ENCODE measurements around the gene LCLAT1.

LCLAT1 gene

GRCh38 chr2:30655660-30656059, 208.6 kb downstream of the LCLAT1 start:
- no peak for TF ChIP-seq CTCF (conservative IDR thresholded peaks at IDR 0.05; ENCODE audit: low read depth, low read length)
- no peak overlapping the region for H3K4me3 ChIP-seq (ENCODE audit: low read length)
- DNase-seq (ENCODE audit: low read depth): no peak

- no peak for DNase-seq (ENCODE audit: low read depth)
- no peak for TF ChIP-seq CTCF (conservative IDR thresholded peaks at IDR 0.05; ENCODE audit: low read depth, low read length)
- no peak overlapping the region for H3K4me3 ChIP-seq (ENCODE audit: low read length)
These were observed 209.0 kb downstream of the LCLAT1 start for GRCh38 chr2:30656079-30656478.

GRCh38 chr2:30661173-30662107, 214.4 kb downstream of the LCLAT1 start:
- DNase-seq (ENCODE audit: low read depth): no peak
- no peak overlapping the region for H3K4me3 ChIP-seq (ENCODE audit: low read length)
- TF ChIP-seq CTCF (conservative IDR thresholded peaks at IDR 0.05; ENCODE audit: low read depth, low read length): no peak

GRCh38 chr2:30662268-30663131, 215.5 kb downstream of the LCLAT1 start:
- TF ChIP-seq CTCF (conservative IDR thresholded peaks at IDR 0.05; ENCODE audit: low read depth, low read length): no peak
- H3K4me3 ChIP-seq (ENCODE audit: low read length): no peak overlapping the region
- peak; percentile 39 for DNase-seq (ENCODE audit: low read depth)

GRCh38 chr2:30663321-30663720, 216.3 kb downstream of the LCLAT1 start:
- TF ChIP-seq CTCF (conservative IDR thresholded peaks at IDR 0.05; ENCODE audit: low read depth, low read length): no peak
- no peak for DNase-seq (ENCODE audit: low read depth)
- H3K4me3 ChIP-seq (ENCODE audit: low read length): no peak overlapping the region

GRCh38 chr2:30663806-30664205, 216.8 kb downstream of the LCLAT1 start:
- H3K4me3 ChIP-seq (ENCODE audit: low read length): no peak overlapping the region
- DNase-seq (ENCODE audit: low read depth): no peak
- no peak for TF ChIP-seq CTCF (conservative IDR thresholded peaks at IDR 0.05; ENCODE audit: low read depth, low read length)

All from retinal pigment epithelial cell (primary cell).